ENCODE measurements around the gene IDH3B. TPM values are rescaled to one million over a fixed set of nuclear protein-coding genes. Genes with fewer than 3 reads are reported as not detected.

The IDH3B gene
- total RNA-seq, 1 donor from 2014 or later = 121 TPM

DNA sequence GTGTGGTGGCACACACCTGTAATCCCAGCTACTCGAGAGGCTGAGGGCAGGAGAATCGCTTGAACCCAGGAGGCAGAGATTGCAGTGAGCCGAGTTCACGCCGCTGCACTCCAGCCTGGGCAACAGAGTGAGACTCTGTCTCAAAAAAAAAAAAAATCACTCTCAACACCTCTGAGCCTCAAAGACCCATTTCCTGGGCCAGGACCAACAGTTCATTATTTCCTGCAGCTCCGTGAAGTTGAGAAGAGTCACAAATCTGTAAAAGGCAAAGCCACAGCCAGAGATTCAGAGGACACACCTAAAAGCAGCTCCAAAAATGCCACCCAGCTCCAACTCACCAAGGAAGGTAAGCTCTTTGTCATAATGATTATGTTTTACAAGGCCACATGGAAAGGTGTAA, 26.8 kb downstream of the IDH3B start:
- intact Hi-C loops (cut with DNase I) = no loop called here
- no peak for DNase-seq (ENCODE audit: low spot score)

DNA sequence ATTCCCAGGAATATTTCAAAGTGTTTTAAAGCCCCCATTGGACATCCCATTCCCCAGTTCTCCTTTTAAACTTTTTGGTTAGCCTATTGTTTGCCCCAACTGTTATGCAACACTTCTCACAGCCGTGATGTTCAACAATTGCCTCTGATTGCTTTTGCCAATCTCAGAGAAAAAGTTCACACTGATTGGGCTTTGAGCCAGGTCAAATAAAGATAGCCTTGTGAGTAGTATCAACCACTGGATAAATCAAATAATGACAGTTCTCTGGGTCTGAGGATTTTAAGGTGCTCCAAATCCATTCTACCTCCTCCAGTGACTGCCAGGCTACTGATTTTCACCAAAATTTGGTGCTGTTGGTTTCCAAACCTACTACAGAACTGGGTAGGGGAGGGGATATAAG, 30.6 kb downstream of the IDH3B start:
- DNase-seq (ENCODE audit: low spot score) = no peak
- intact Hi-C loops (cut with DNase I) = no loop called here

DNA sequence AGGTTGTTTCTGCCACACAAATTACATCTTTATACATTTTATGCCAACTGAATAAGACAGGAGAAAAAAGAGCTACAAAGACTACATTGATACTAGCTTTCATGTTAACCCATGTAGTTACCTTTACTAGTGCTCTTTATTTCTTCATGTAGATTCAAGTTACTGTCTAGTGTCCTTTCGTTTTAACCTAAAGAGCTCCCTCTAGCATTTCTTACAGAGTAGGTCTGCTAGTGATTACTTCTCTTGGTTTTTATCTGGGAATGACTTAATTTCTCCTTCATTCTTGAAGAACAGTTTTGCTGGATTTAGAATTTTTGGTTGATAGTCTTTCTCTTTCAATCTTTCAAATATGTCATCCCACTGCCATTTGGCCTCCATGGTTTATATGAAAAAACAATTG, 32.8 kb downstream of the IDH3B start:
- intact Hi-C loops (cut with DNase I) = no loop called here
- no peak for DNase-seq (ENCODE audit: low spot score)

DNA sequence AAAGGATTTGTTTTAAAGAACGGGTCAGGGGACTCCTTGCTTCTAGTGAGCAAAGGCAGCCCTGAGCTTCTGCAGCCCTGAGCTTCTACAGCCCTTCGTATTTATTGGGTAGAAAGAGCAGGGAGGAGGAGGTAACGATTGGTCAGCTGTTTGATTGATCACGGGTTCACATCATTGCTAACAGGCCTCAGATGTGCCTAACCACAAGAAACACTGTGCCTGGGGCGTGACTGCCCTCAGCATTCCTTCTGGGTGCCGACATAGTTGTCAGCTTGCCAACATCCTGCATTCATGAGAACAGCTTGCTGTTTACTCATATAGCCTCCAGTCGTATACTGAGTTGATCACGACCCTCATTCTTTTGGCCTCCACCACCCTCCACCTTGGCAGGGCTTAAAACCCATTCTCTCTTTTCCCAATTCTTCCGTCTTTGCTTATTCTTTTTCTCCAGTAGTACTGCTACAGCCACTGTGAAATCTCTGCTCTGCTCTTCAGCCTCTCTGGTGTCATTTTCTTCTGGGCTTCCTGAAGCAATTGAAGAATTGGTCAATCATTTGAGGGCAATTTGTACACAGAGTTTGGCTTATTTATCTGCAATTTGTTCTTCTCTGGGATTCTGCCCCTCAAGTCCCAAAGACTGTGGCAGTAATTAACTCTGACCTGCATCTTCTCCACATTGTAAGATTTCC, 37.0 kb downstream of the IDH3B start:
- intact Hi-C loops (cut with DNase I) = no loop called here

DNA sequence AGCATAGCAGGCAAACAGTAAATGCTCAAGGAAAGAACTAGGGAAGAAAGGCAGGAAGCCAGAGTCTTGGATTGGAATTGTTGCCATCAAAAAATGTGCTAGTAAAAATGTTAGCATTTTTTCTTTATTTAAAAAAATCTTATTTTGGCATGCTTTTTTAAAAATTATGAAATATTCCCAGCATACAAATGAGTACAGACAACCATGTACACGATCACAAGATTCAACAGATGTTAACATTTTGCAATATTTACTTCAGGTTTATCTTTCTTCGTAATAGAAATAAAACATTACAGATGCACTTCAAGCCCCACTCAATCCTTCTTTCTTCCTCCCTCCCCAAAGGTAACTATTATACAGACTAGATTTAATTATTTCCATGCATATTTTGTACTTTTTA, 39.0 kb downstream of the IDH3B start:
- intact Hi-C loops (cut with DNase I) = no loop called here
- no peak for DNase-seq (ENCODE audit: low spot score)

More for the DNA sequence above, 37.0 kb downstream of the IDH3B start:
- no peak for DNase-seq (ENCODE audit: low spot score)

DNA sequence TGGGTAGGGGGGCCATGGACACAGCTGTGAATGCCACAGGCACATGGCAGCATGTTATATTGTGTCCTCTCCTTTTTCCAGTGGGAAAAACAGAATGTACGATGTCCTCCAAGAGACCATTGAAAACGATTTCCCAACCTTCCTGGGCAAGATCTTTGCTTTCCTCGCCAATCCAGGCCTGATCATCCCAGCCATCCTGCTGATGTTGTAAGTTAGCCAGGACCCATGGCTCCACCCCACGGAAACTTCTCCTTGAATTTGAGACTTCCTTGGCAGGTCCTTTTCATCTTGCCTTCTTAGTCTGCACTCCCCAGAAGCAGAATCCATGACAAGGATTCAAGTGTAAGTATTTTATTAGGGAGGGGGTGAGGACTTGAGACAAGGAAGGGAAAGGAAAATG, 39.8 kb downstream of the IDH3B start:
- intact Hi-C loops (cut with DNase I) = no loop called here
- no peak for DNase-seq (ENCODE audit: low spot score)

DNA sequence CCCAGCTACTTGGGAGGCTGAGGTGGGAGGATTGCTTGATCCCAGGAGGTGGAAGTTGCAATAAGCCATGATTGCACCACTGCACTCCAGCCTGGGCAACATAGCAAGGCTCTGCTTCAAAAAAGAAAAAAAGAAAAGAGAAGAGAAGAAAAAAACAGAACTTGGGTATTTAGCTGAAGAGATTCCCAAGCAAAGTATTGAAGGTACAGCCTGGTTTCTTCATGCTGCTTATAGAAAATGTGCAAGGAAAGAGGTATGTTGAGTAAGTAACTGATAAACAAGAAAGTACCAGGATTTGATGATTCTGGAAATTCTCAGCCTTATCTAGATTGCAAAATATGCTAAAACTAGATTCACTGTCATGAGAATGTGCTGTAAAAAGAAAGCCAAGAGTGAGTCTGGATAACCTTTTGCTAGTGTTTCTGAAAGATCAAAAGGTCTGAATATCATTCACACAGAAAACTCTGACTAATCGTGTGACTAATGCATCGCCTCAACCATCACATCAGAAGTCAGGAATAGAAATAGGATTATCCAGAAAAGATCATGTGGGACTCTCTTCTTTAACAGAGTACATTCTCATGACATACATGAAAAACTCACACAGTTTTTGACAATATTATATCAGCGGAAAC, 43.9 kb downstream of the IDH3B start:
- intact Hi-C loops (cut with DNase I) = no loop called here
- no peak for DNase-seq (ENCODE audit: low spot score)

DNA sequence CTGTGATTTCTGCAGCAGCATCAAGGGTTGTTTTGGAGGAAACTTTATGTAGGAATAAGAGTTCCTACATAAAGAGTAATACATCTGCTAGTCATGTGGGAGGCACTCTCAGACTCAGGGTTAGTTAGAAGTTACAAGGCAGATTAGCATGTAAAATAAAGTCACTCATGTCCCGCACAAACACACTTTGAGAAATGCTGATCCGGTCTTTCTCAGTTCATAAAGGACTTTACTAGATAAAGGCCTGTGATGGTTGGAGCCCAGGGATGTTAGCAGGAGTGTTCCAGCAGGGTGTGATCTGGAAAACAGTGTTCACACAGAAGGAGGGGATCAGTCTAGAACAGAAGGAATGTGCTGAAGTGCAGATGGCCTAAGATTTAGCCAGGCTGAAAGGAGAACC, 44.7 kb downstream of the IDH3B start:
- DNase-seq (ENCODE audit: low spot score) = no peak
- intact Hi-C loops (cut with DNase I) = no loop called here

DNA sequence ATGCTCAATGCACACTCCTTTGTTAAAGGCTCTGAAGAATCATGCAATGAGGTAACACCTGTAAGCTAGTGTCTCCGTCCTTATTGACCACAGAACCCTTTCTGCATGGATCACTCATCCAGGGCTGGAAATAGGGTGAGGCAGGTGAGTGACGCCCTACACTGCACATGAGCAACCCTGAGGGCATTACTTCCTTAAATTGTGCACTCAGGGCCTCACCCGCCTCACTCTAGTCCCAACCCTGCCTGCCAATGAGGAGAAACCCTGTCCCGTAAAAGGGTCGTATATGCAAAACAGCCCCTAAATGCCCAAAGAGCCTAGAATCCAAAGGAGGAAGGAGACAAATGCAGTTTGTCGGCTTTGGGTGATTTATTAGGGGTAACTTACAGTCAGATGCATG, 45.2 kb downstream of the IDH3B start:
- no peak for DNase-seq (ENCODE audit: low spot score)
- intact Hi-C loops (cut with DNase I) = no loop called here

DNA sequence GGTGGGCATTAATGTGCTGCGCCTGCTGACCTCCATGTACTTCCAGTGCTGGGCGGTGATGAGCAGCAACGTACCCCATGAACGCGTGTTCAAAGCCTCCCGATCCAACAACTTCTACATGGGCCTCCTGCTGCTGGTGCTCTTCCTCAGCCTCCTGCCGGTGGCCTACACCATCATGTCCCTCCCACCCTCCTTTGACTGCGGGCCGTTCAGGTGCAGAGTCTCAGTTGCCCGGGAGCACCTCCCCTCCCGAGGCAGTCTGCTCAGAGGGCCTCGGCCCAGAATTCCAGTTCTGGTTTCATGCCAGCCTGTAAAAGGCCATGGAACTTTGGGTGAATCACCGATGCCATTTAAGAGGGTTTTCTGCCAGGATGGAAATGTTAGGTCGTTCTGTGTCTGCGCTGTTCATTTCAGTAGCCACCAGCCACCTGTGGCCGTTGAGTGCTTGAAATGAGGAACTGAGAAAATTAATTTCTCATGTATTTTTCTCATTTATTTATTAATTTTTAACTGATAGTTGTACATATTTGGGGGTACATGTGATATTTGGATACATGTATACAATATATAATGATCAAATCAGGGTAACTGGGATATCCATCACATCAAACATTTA, 46.8 kb downstream of the IDH3B start:
- DNase-seq (ENCODE audit: low spot score) = no peak
- intact Hi-C loops (cut with DNase I) = no loop called here

DNA sequence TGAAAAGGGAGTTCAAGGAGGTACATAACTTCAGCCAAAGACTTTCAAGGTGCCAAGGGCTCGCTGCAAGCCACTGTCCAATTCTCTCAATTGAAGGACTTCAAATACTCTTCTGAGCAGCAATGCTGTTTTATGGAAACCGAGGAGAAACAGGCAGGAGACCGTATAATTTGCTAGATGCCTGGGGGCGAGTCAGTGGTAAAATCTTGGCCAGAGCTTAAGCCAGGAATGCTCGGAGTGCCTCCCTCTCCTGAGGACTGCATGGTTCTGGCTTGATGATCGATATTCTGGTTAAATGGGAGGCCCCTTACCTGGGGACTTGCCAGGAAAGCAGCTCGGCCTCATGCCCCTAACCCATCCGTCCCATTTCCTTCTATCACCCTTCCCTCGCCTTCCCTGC, 47.4 kb downstream of the IDH3B start:
- DNase-seq (ENCODE audit: low spot score) = no peak
- intact Hi-C loops (cut with DNase I) = no loop called here

DNA sequence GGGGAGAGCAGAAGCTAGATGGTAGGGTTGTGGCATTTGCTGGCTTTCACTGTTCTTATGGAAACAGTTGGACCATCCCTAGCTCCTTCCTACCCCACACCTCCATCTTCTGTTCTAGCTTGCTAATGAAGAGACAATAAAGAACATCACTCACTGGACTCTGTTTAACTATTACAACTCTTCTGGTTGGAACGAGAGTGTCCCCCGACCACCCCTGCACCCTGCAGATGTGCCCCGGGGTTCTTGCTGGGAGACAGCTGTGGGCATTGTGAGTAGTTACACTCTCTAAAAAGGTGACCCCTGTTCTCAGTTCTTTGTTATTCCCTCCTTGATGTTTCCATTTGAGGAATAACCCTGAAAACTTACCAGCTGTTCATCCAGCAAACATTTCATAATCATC, 51.9 kb downstream of the IDH3B start:
- DNase-seq (ENCODE audit: low spot score) = no peak
- intact Hi-C loops (cut with DNase I) = no loop called here

DNA sequence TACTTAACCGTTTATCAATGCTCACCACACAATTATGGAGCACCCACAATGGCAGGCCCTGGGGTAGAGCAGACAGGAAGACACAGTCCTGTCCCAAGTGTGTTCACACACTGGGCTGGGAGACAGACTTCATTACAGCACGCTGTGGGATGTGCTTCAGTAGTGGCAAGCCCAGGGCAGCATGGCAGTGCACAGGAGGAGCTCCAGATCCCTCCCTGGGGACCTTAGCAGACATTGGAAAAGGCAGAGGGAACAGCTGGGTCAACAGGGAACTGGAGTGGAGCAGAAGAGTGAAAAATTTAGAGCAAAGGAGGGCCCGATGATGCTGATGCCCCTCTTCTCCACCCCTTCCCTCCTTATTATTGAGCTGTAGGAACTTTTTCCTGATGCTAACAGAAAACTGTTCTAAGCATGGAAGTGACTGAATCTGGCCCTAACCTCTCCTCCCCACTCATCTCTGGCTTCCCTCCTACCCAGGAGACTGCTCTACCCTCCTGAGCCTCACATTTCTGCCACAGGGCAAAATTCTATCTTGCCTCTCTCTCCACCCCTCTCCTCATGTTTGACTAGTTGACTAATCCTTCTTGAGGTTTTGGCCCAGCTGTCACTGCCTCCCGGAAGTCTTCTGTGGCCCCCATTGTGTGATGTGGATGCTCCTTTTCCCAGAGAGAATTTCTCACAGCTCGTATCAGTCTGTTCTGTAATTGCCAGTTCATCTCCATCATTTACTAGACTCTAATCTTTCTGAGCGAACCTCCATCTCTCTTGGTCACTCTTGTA, 52.9 kb downstream of the IDH3B start:
- no peak for DNase-seq (ENCODE audit: low spot score)
- intact Hi-C loops (cut with DNase I) = no loop called here

DNA sequence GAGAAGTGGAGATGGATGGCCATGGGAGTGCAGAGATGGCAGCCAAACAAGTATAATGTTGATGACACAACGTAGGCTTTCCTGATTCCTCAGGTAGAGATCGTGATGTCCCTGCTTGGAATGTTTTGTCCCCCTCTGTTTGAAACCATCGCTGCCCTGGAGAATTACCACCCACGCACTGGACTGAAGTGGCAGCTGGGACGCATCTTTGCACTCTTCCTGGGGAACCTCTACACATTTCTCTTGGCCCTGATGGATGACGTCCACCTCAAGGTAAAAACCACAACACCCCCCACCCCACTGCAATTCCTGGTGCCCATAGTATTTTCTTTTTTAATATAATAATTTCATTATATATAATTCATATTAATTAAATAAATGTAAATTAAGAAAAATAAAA, 53.7 kb downstream of the IDH3B start:
- no peak for DNase-seq (ENCODE audit: low spot score)
- intact Hi-C loops (cut with DNase I) = no loop called here

Small RNA genes lying within 50 kb of the gene (microRNA-seq; reads per million reads assigned to microRNA genes)
- 3.1 reads per million for gene MIR1292

Other genes with a start within 250 kb of the IDH3B start
- 53.0 TPM for gene SNRPB, start 193.4 kb downstream of the IDH3B start, total RNA-seq
- gene ZNF343, start 155.3 kb downstream of the IDH3B start, total RNA-seq = 8.5 TPM
- gene TMC2, start 127.6 kb downstream of the IDH3B start, total RNA-seq = not detected
- 62.2 TPM for gene NOP56, start 11.6 kb downstream of the IDH3B start, total RNA-seq
- gene EBF4, start 28.6 kb upstream of the IDH3B start, total RNA-seq = 4.8 TPM
- gene CPXM1, start 136.4 kb upstream of the IDH3B start, total RNA-seq = 0.19 TPM
- gene C20orf141, start 150.8 kb upstream of the IDH3B start, total RNA-seq = not detected
- not detected for gene TMEM239, start 152.1 kb upstream of the IDH3B start, total RNA-seq
- 12.8 TPM for gene PCED1A, start 176.4 kb upstream of the IDH3B start, total RNA-seq
- gene VPS16, start 176.5 kb upstream of the IDH3B start, total RNA-seq = 23.3 TPM
- gene PTPRA, start 209.3 kb upstream of the IDH3B start, total RNA-seq = 23.5 TPM